Neuronal stem cell (in vitro differentiated cells): Measurements from ENCODE around the gene C19orf47.
A peak's percentile ranks its signal among the peaks of the same experiment; 100 is the strongest.

Source experiments
- DNase-seq: peaks from one replicate; pipeline ENCODE4 v3.0.0-alpha.2; 2013; ENCODE audit warnings: low spot score
- H2AFZ ChIP-seq: one replicate; pipeline ENCODE4 v1.6.1; 2013; ENCODE audit warnings: mild to moderate bottlenecking, low read length, inconsistent platforms
- H2AK5ac ChIP-seq: 2 replicates; pipeline ENCODE4 v1.6.1; 2013; ENCODE audit warnings: low read depth, mild to moderate bottlenecking, inconsistent platforms, low read length, moderate library complexity, mixed read lengths
- H2BK120ac ChIP-seq: 2 replicates; pipeline ENCODE4 v1.6.1; 2013; ENCODE audit warnings: low read depth, mild to moderate bottlenecking, inconsistent platforms, low read length, moderate library complexity, mixed read lengths
- H2BK12ac ChIP-seq: one replicate; pipeline ENCODE4 v1.6.1; 2013; ENCODE audit warnings: low read length, inconsistent platforms
- H2BK15ac ChIP-seq: 2 replicates; pipeline ENCODE4 v1.6.1; 2013; ENCODE audit warnings: mild to moderate bottlenecking, low read length, inconsistent platforms, mixed read lengths
- H2BK5ac ChIP-seq: one replicate; pipeline ENCODE4 v1.6.1; 2013; ENCODE audit warnings: inconsistent platforms, mild to moderate bottlenecking, low read length, moderate library complexity
- H3K14ac ChIP-seq: one replicate; pipeline ENCODE4 v1.6.1; 2013; ENCODE audit warnings: low read length, inconsistent platforms
- H3K18ac ChIP-seq: 2 replicates; pipeline ENCODE4 v1.6.1; 2013; ENCODE audit warnings: low read length, inconsistent platforms
- H3K23ac ChIP-seq: 2 replicates; pipeline ENCODE4 v1.6.1; 2013; ENCODE audit warnings: low read depth, mild to moderate bottlenecking, mixed read lengths, low read length, inconsistent platforms; ENCODE audit not compliant: poor library complexity
- H3K27ac ChIP-seq: replicated peaks from 3 replicates; pipeline ENCODE4 v1.5.1; 2013; ENCODE audit warnings: low read length, inconsistent platforms
- H3K27me3 ChIP-seq, 3 experiments: 2 replicates each; pipeline ENCODE4 v1.6.1; 2013; ENCODE audit warnings: low read length in 3 of 3, mild to moderate bottlenecking in 2 of 3, inconsistent platforms in 1 of 3, low read depth in 1 of 3, mixed read lengths in 1 of 3, moderate library complexity in 1 of 3; ENCODE audit not compliant: control insufficient read depth in 3 of 3, insufficient read depth in 3 of 3
- H3K36me3 ChIP-seq, 2 donors: replicated peaks in 1 of 2; 2 replicates each; pipeline ENCODE4 v1.6.1; 2013; ENCODE audit warnings: low read length in 2 of 2; ENCODE audit not compliant: control insufficient read depth in 2 of 2, insufficient read depth in 2 of 2
- H3K4ac ChIP-seq: 2 replicates; pipeline ENCODE4 v1.6.1; 2013; ENCODE audit warnings: inconsistent platforms, mild to moderate bottlenecking, low read length, moderate library complexity
- H3K4me1 ChIP-seq, 2 donors: 1 replicate in 1 of 2; 2 replicates in 1 of 2; pipeline ENCODE4 v1.6.1; 2013; ENCODE audit warnings: low read length in 2 of 2, low read depth in 1 of 2; ENCODE audit not compliant: control insufficient read depth in 2 of 2, insufficient read depth in 1 of 2
- H3K4me2 ChIP-seq: one replicate; pipeline ENCODE4 v1.6.1; 2013; ENCODE audit warnings: mild to moderate bottlenecking, low read length, inconsistent platforms; ENCODE audit not compliant: insufficient read depth, poor library complexity, severe bottlenecking
- H3K4me3 ChIP-seq, 2 donors: 2 replicates each; pipeline ENCODE4 v1.5.1; 2013; ENCODE audit warnings: low read length in 2 of 2, mild to moderate bottlenecking in 2 of 2, inconsistent platforms in 1 of 2, moderate library complexity in 1 of 2
- H3K79me1 ChIP-seq: one replicate; pipeline ENCODE4 v1.6.1; 2013; ENCODE audit warnings: low read depth, mild to moderate bottlenecking, inconsistent platforms, low read length, moderate library complexity
- H3K9ac ChIP-seq: one replicate; pipeline ENCODE4 v1.6.1; 2013; ENCODE audit warnings: mild to moderate bottlenecking, low read depth, low read length, inconsistent platforms; ENCODE audit not compliant: poor library complexity
- H3K9me3 ChIP-seq, 2 donors: replicated peaks in 1 of 2; 2 replicates each; pipeline versions ENCODE3 to v1.6.1; 2013; ENCODE audit warnings: low read length in 2 of 2, mild to moderate bottlenecking in 2 of 2, inconsistent platforms in 1 of 2, low read depth in 1 of 2, mixed read lengths in 1 of 2, moderate library complexity in 1 of 2; ENCODE audit not compliant: control insufficient read depth in 2 of 2, insufficient read depth in 1 of 2
- H4K8ac ChIP-seq: one replicate; pipeline ENCODE4 v1.6.1; 2013; ENCODE audit warnings: low read depth, mild to moderate bottlenecking, inconsistent platforms, low read length, moderate library complexity
- H4K91ac ChIP-seq: one replicate; pipeline ENCODE4 v1.6.1; 2013; ENCODE audit warnings: low read length, low read depth, mild to moderate bottlenecking, inconsistent platforms; ENCODE audit not compliant: poor library complexity
- WGBS, 2 donors: extraction: QIAGEN DNeasy Blood & Tissue Kit; methylation state at CpG; one replicate each; pipeline ENCODE4 v1.1.7; 2013; ENCODE audit warnings: missing lambda C conversion rate in 2 of 2, mixed read lengths in 1 of 2; ENCODE audit not compliant: insufficient read length in 2 of 2, insufficient replicate concordance in 1 of 2; ENCODE audit errors: extremely low coverage in 2 of 2; 5-methylcytosine and 5-hydroxymethylcytosine counted together

Gene C19orf47

GRCh38 chr19:40365010-40365409 lies 16.8 kb upstream of the C19orf47 start:
- no peak overlapping the region for H2BK12ac ChIP-seq
- no peak overlapping the region for H2BK5ac ChIP-seq
- H2AFZ ChIP-seq = peak overlapping the region; percentile 87
- no peaks in the 10 kb centered on the region for H3K27me3 ChIP-seq
- H3K4ac ChIP-seq = peak overlapping the region; percentile 53
- H3K4me1 ChIP-seq = peaks cover 12 to 16% of the 10 kb centered on the region in 2 donors
- H3K23ac ChIP-seq = no peak overlapping the region
- no peak overlapping the region for H3K4me2 ChIP-seq
- peak overlapping the region in 1 of 2 donors; percentile 73 for H3K4me3 ChIP-seq
- no peak overlapping the region for H2BK120ac ChIP-seq
- H3K14ac ChIP-seq = no peak overlapping the region
- H3K27ac ChIP-seq = no peak overlapping the region
- peaks cover 13 to 30% of the 10 kb centered on the region in 2 donors for H3K36me3 ChIP-seq
- no peaks in the 10 kb centered on the region for H3K9me3 ChIP-seq
- H3K9ac ChIP-seq = no peak overlapping the region
- no peak overlapping the region for H2BK15ac ChIP-seq
- no peaks in the 10 kb centered on the region for H3K79me1 ChIP-seq
- DNase-seq = no peak
- no CpG with 5 or more reads among the region's 3 CpGs for WGBS, 2 donors
- no peak overlapping the region for H4K91ac ChIP-seq
- H3K18ac ChIP-seq = peak overlapping the region; percentile 57
- no peak overlapping the region for H4K8ac ChIP-seq
- H2AK5ac ChIP-seq = no peak overlapping the region

DNA sequence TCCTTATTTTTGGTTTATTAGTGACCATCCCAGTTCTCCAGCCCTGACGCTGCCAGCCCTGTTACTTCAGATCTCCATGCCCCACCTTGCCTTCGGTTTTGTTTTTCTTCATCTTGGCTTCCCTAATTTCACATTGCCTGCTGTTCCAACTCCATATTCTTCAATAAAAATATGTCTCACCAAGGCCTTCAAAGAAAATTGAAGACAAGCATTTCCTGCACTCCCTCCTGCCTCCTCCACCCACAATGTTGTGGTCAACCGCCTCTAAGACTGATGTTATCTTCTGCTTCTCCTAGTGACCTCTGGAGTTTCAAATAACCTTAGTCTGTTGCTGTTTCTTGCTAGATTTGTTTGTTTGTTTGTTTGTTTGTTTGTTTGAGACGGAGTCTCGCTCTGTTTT lies 14.9 kb upstream of the C19orf47 start:
- DNase-seq = no peak
- no CpG with 5 or more reads among the region's 5 CpGs for WGBS, 2 donors

GRCh38 chr19:40362160-40362559 lies 14.0 kb upstream of the C19orf47 start:
- H2BK120ac ChIP-seq = no peak overlapping the region
- H2AFZ ChIP-seq = no peak overlapping the region
- peaks cover 0 to 1% of the 10 kb centered on the region in 2 donors for H3K36me3 ChIP-seq
- no peak overlapping the region for H3K4me3 ChIP-seq
- no peak for DNase-seq
- H2AK5ac ChIP-seq = no peak overlapping the region
- no peak overlapping the region for H2BK15ac ChIP-seq
- no CpG with 5 or more reads among the region's 3 CpGs for WGBS, 2 donors
- no peak overlapping the region for H4K91ac ChIP-seq
- no peak overlapping the region for H3K4ac ChIP-seq
- no peak overlapping the region for H3K14ac ChIP-seq
- no peak overlapping the region for H3K18ac ChIP-seq
- H2BK12ac ChIP-seq = no peak overlapping the region
- H2BK5ac ChIP-seq = no peak overlapping the region
- no peak overlapping the region for H4K8ac ChIP-seq
- no peak overlapping the region for H3K23ac ChIP-seq
- H3K9ac ChIP-seq = no peak overlapping the region
- no peak overlapping the region for H3K27ac ChIP-seq
- no peaks in the 10 kb centered on the region for H3K79me1 ChIP-seq
- no peaks in the 10 kb centered on the region for H3K9me3 ChIP-seq
- H3K4me1 ChIP-seq = peaks cover 11 to 12% of the 10 kb centered on the region in 2 donors
- no peak overlapping the region for H3K4me2 ChIP-seq
- no peaks in the 10 kb centered on the region for H3K27me3 ChIP-seq

More for the DNA sequence above, 14.9 kb upstream of the C19orf47 start:
- H2BK120ac ChIP-seq = no peak overlapping the region
- H3K9ac ChIP-seq = no peak overlapping the region
- no peak overlapping the region for H3K23ac ChIP-seq
- no peak overlapping the region for H3K27ac ChIP-seq
- H3K36me3 ChIP-seq = peaks cover 7 to 10% of the 10 kb centered on the region in 2 donors
- H3K18ac ChIP-seq = no peak overlapping the region
- H4K8ac ChIP-seq = no peak overlapping the region
- H3K14ac ChIP-seq = no peak overlapping the region
- H3K4me2 ChIP-seq = no peak overlapping the region
- H2AK5ac ChIP-seq = no peak overlapping the region
- H3K4me3 ChIP-seq = no peak overlapping the region
- no peaks in the 10 kb centered on the region for H3K27me3 ChIP-seq
- no peak overlapping the region for H2BK12ac ChIP-seq
- H2AFZ ChIP-seq = no peak overlapping the region
- no peaks in the 10 kb centered on the region for H3K9me3 ChIP-seq
- no peak overlapping the region for H2BK15ac ChIP-seq
- H4K91ac ChIP-seq = no peak overlapping the region
- no peak overlapping the region for H3K4ac ChIP-seq
- no peak overlapping the region for H2BK5ac ChIP-seq
- peaks cover 12 to 16% of the 10 kb centered on the region in 2 donors for H3K4me1 ChIP-seq
- H3K79me1 ChIP-seq = no peaks in the 10 kb centered on the region

- no CpG with 5 or more reads among the region's 12 CpGs for WGBS, 2 donors
- H2BK5ac ChIP-seq = no peak overlapping the region
These were observed 12.6 kb upstream of the C19orf47 start for GRCh38 chr19:40360708-40361241.

More at GRCh38 chr19:40360708-40361241, 12.6 kb upstream of the C19orf47 start:
- Histone ChIP-seq H2BK120ac (no peak overlapping the region), H3K4me1 (peaks cover 0 to 2% of the 10 kb centered on the region in 2 donors), H3K9ac (no peak overlapping the region), H4K91ac (no peak overlapping the region), H3K79me1 (no peaks in the 10 kb centered on the region), H2AFZ (no peak overlapping the region), H2BK15ac (no peak overlapping the region), H3K36me3 (no peaks in the 10 kb centered on the region), H3K27ac (no peak overlapping the region), H3K23ac (no peak overlapping the region), H4K8ac (no peak overlapping the region), H3K27me3 (no peaks in the 10 kb centered on the region), H2AK5ac (no peak overlapping the region), H3K9me3 (no peaks in the 10 kb centered on the region), H3K4me2 (no peak overlapping the region), H3K14ac (no peak overlapping the region), H3K18ac (no peak overlapping the region), H3K4ac (no peak overlapping the region), H2BK12ac (no peak overlapping the region), H3K4me3 (no peak overlapping the region)
- DNase-seq = no peak
